ENCODE results near the gene ATAD2B.

ATAD2B gene

DNA sequence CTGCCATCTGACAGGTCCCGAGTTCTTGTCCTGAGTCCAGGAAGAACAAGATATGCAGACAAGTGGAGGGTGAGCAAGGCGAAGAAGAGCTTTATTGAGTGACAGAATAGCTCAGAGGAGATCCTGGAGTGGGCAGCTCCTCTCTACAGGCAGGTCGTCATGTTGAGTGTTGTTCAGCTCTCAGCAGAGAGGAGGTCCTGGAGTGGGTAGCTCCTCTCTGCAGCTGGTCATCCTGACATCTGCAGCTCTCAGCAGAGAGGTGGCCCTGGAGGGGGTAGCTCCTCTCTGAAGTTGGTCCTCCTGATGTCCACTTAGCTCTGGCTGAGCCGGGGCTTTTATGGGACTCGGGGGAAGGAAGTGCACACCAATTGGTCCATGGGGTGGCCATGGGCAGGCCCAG lies 90.4 kb downstream of the ATAD2B start:
- DNase-seq: no peak

DNA sequence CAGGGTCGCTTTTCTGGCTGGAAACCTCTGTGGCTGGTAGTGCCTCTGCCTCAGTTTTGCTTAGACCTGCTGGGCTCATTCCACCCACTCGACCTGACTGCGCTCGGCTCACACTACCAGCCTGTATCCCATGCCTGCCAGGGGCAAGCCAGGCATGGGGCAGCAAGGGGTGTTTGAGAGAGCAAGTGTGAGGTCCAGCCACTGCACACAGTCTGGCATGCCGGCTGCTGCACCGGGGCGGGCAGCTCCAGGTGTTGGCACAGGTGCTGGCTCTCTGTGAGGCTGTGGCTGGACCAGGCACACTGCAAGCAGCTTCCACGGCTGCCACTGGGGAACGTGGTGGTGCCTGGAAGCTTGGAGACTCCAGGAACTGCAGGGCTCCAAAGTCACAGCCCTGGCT lies 90.9 kb downstream of the ATAD2B start:
- DNase-seq: no peak

DNA sequence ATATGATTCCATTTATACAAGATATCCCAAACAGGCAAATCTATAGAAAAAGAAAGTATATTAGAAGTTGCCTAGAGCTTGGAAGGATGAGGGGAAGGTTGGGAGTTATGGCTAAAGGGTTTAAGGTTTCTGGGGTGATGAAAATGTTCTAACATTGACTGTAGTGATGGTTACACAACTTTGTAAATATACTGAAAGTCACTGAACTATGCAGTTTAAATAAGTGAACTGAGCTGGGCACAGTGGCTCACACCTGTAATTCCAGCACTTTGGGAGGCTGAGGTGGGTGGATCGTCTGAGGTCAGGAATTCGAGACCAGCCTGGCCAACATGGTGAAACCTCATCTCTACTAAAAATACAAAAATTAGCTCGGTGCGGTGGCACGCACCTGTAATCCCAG lies 91.5 kb downstream of the ATAD2B start:
- DNase-seq: no peak

DNA sequence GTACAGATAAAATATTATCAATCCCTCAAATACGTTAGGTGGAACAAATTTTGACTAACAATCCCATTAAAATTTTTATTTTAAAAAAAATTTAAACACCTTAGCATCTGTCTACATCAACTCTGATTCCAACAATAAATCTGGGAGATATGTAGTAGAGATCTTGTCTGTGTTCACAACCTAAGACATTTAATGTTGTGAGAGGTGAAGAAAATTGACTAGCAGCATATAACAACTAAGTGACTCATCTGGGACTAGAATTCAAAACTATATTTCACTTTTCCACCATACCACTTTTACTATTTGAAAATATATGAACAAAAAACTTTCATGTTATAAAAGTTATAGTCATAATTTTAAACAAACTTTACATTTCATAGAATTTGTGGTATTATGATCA lies 97.9 kb downstream of the ATAD2B start:
- DNase-seq: no peak

DNA sequence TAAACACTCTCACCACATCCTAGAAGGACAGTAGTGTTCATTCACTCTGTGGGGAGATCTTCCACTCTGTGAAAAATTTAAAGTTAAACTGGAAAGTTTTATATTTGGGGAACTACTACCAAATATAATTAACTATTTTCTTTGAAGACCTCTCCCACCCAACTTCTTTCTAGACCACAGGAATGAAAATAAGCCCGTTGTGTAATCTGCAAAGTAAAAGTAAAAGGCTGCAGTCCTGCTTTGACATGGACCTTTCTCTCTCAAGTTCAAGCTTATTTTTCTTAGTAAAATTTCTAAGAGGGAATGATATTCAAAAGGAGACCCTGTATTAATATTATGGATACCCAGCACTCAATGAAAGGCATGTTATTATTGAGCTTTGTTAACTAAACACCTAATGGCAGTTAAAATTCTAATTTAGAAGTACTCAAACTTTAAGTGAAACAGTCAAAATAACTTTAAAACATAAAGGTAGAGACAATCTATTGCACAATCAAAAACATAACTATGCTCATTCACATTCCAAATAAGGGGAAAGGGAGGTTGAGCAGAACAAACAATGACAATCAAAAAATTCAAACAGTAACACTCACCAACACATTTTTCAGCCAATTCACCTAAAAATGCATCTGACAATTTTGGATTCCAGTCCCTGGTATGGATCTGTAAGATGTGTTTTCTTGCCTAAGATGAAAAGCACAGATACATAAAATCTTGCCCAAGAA lies 98.5 kb downstream of the ATAD2B start:
- DNase-seq: no peak

- DNase-seq: no peak
These were observed 99.6 kb downstream of the ATAD2B start for GRCh38 chr2:23827287-23827686.

- DNase-seq: no peak
These were observed 100.2 kb downstream of the ATAD2B start for GRCh38 chr2:23826771-23827170.

DNA sequence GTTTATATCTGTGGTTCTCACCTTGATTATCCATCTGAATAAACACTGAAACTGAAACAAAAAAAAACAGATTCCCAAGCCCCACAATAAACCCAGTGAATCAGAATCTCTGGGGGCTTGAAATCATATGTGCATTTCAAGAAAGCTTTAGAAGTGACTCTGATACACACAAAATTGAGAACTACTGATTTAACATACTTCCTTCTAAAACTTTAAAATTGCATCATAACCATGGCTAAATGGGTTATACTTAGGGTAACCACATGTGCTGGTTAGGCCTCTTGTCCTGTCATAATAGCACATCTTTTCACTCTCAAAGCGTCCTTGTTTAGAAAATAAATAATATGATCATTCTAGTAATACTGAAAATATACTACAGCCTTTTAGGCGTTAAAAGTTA lies 100.9 kb downstream of the ATAD2B start:
- no peak for DNase-seq

DNA sequence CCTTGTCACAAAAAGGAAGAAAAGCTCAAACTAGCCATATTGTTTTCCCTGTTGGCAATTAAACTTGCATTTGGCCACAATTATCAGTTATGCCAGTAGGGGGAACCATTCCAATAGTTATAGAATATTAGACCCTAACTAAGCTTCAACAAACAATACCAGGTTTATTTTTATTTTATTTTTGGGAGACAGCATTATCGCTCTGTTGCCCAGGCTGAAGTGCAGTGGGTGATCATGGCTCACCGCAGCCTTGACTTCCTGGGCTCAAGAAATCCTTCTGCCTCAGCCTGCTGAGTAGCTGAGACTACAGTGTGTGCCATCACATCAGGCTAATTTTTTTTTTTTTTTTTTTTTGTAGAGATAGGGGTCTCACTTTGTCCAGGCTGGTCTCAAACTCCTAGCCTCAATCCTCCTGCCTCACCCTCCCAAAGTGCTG lies 102.1 kb downstream of the ATAD2B start:
- DNase-seq: no peak

DNA sequence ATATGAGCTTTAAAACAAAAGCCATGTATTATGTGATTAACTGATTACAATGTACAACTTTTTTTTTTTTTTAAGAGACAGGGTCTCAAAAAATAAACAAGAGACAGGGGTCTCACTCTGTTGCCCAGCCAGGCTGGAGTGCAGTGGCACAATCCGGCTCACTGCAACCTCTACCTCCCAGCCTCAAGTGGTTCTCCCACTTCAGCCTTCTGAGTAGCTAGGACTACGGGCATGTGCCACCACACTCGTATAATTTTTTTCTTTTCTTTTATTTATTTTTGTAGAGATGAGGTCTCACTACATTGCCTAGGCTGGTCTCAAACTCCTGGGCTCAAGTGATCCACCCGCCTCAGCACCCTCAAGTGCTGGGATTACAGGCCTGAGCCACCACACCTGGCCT lies 103.1 kb downstream of the ATAD2B start:
- DNase-seq: no peak

DNA sequence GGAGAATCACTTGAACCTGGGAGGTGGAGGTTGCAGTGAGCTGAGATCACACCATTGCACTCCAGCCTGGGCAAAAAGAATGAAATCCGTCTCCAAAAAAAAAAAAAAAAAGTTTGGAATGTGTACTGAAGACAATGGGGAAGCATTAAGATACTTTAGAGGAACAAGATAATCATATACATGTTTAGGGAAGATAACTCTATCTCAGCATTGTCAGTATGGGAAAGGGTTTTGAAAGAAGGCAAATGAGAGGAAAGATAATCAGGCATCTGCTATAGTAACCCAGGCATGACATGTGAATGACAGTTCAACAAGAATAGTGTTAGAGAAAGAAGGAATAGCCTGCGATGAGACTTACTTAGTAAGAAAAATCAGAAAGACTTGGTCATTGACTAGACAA lies 112.0 kb downstream of the ATAD2B start:
- no peak for DNase-seq

- no peak for DNase-seq
These were observed 113.5 kb downstream of the ATAD2B start for GRCh38 chr2:23813438-23813837.

DNA sequence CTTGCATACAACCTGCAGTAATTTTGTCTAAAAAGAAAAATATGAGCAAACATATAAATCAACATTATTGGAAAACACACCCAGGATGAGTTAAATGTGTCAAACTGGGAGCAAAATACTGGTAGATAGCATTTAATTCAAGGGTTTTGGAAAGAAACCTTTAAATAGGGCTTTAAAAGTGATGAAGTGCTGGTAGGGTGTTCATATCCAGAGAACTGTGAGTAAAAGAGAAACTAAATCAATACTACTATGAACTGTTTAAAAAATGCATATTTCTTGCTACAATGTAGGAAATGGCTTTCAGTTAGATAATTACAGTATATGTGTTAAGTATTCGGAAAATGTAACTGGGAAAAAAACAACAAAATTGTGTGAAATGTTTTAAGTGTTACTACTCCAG lies 117.8 kb downstream of the ATAD2B start:
- no peak for DNase-seq

DNA sequence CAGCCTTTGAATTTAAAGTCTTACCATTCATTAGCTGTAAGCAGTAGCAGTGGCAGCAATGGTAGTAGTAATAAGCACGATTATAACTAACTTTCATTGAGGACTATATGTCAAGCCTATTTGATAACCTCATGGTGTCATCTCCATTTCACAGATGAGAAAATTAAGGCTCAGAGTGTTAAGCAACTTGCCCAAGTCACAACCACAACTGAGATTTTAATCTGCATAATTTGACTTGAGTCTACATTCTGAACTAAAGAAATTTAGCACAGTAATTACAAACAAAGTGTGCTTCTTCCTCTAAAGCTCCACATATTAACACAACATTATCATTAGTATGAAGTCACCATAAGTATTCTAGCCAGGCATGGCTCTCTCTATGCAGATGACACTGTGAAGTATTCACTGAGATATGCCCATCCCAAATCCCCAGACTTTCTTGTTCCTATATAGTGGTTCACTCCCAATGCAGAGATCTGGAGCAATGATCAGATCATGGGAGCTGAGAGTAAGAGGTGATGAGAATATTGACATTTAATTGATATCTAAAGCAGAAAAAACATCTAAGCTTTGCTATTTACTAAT lies 120.2 kb downstream of the ATAD2B start:
- no peak for DNase-seq

DNA sequence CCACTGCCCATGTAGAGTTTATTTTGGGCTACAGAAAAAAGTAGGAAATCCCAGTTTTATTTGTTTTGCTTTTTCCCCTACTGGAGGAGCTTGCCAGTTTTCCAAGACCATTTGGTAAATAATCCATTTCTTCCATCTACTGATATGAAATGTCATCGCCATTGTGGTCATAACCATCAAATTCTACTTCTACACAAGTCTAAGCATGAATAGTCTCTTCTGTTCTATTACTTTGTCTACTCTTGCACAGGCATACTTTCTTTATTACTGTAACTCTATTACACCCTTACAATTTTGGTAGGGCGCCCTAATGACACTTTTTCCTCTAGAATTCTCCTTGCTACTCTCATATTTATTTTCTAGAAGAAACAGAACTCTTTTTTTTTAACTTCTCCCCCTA lies 120.7 kb downstream of the ATAD2B start:
- DNase-seq: no peak

DNA sequence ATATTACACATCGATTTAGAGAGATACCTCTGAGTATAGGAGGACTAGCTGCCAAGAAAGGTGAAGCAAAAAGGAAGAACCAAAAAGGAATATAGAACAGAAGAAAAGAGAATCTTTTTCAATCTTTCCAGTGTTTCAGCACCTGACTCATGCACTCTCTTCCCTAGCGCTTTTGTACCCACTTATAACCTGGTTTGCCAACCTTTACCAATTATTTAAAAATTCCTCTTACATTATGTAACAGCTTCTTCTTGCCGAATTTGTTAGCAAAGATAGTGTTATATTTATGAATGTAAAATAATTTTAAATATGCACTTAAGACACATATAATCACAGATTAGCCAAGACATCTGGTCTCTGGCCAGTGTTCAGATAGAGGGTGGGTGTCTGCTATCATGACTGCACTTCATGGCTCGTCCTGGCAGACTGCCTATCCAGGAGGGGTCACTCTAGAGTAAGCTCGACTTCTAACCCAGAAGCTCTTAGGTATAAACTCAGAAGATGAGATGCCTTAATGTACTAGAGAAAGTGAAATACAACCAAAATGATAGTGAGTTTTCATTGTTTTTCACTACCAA lies 122.9 kb downstream of the ATAD2B start:
- DNase-seq: no peak

GRCh38 chr2:23803264-23803964 lies 123.5 kb downstream of the ATAD2B start:
- no peak for DNase-seq

DNA sequence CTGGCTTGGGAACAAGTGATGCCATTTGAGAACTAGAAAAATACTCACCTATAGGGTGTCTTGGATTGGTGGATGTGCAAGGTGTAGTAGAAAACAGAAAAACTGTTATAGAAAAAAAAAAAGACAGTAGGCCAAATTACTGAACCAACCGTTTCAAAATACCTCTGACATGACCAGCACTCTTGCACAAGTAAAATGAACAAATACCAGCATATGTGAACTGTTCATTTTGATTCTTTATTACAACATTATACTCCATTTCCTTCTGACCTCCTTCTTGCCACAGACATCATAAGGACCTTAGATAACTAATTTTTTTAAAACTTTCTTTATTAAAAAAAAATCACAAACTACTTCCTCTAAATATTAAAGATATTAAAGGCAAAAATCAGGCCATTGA lies 125.5 kb downstream of the ATAD2B start:
- DNase-seq: no peak

GRCh38 chr2:23794234-23794633 lies 132.7 kb downstream of the ATAD2B start:
- no peak for DNase-seq

DNA sequence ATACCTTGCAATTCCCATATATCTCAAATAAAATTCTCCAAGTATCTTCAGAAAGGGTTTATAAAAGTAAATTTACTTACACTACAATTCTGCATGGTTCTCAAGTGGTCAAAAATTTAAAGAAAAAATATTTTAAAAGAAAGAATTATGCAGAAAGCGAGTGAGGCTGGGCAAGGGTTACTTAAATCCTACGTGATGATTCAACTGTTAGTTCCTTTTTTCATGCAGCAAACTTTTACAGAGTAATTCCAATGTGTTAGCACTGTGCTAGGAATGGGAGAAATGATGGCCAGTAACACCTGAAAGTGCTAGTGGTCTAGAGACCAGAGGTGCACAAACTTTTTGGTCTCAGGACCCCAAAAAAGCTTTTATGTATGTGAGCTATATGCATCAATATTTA lies 133.4 kb downstream of the ATAD2B start:
- no peak for DNase-seq

GRCh38 chr2:23791030-23791429 lies 135.9 kb downstream of the ATAD2B start:
- DNase-seq: no peak

DNA sequence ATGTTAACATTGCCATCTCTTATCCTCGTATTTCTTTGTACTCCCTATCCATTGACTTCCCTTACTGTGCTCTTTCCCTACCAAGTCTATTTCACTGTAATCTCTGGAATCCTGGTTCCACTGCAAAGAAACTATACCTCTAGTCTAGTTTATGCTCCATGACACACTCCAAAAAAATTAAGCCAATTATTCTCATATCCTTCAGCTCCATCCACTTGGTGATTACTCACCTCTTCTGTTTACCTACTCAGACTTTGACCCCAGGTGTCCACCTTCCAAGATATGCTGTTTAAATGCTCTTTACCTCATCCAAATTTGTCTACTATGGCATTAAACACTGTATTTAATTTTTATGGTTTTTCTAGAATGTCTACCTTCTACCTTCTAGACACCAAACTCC lies 137.9 kb downstream of the ATAD2B start:
- DNase-seq: no peak

DNA sequence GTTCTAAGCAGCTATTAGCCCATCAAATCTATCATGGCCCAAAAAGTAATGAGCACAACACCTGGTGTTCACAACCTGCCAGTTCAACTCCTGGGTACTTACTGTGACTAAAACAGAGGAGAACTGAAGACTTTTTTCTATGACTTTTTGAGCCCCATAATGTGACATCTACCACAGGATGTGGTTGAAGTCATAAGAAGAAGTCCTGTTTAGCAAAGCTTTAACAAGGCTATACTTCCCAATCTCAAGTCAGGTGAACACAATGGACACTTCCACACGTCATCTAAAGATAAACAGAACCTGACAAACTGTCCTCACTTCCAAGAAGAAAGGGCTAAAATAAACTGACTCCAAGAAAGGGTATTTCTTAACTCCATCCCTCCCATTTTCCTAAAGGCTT lies 138.8 kb downstream of the ATAD2B start:
- no peak for DNase-seq

GRCh38 chr2:23784971-23785370 lies 142.0 kb downstream of the ATAD2B start:
- DNase-seq: no peak

All from activated CD8-positive, alpha-beta memory T cell treated with anti-CD3 and anti-CD28 coated beads, Interleukin-2, amount 50 U/mL, for 4 hours (primary cell).